ENCODE results near the gene BRAF.

The BRAF gene

DNA sequence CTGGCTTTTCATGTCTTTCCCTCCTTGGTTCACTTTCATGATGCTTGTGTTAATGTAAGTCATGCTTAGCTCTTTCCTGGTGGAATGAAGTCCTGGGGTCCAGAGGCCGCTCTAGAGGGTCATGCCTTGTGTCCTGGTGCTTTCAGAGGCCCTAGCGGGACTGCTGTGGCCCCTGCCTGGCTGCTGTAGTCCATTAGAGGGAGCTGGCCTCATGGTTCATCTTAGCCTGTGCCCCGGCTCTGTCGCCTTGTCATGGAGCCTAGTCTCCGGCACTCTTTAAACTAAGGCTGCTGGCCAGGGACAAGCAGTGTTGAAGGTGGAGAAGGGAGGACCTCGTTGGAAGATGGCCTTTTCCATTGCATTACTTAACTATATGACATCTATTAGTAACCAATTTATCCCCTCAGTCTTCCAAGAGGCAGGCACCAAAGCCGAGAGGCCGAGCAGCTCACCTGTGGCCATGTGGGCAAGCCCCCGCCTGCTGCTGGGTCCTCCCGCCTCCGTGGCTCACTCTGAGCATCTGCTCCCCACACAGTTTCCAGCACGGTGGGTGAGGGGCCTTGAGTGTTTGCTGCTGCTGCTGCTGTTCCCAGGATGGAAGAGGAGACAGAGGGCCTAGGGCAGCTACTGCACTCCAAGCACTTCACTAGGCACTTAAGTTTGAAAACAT, 233.2 kb downstream of the BRAF start:
- no peak for DNase-seq (ENCODE audit: low read depth)
- no peak for TF ChIP-seq CTCF (conservative IDR thresholded peaks at IDR 0.05; ENCODE audit: control insufficient read depth, insufficient read depth, low read depth, low read length)
- no peak overlapping the region for H3K4me3 ChIP-seq (ENCODE audit: control insufficient read depth, low read depth, low read length)

DNA sequence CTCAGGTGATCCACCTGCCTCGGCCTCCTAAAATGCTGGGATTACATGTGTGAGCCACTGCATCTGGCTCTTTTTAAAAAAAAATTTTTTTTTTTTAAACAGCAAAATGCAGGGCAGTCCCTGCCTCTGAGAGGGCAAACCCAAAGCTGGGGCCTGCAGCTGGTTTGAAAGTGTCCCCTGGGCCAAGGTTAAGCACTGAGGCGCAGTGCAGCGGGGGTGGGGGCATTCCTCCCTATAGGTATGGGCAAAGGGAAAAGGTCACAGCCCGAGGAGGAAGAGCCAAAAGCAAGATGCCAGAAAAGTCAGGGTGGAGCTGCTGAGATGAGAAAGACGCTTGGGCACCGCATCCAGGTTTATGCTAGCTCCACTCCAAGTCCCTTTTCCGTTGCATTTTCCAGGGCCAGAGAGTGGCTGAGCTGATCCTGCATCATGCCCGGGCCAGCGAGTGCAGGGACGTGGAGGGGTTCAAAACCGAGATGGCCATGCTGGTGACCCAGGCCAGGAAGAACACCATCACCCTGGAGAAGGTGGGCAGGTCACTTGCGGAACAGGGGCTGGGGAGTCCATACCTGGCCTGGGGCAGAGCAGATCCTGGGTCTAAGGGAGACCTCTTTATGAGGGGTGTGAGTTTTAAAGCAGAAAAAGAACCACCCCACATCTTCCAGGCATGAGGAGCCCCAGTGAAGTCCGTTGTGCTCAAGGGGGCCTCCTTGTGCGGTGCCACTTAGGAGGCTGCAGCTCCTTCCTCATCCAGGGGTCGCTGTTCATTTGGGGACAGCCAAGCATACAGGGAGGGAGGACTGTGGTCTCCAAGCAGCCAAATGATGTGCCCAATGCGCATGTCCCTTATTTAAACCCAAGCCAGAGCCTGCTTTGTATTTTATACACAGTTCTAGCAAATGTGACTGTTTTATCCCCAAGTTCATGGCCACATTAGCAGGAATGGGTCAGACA, 235.3 kb downstream of the BRAF start:
- no peak for TF ChIP-seq CTCF (conservative IDR thresholded peaks at IDR 0.05; ENCODE audit: control insufficient read depth, insufficient read depth, low read depth, low read length)
- DNase-seq (ENCODE audit: low read depth), result no peak
- no peak overlapping the region for H3K4me3 ChIP-seq (ENCODE audit: control insufficient read depth, low read depth, low read length)

- no peak for TF ChIP-seq CTCF (conservative IDR thresholded peaks at IDR 0.05; ENCODE audit: control insufficient read depth, insufficient read depth, low read depth, low read length)
- DNase-seq (ENCODE audit: low read depth), result no peak
- no peak overlapping the region for H3K4me3 ChIP-seq (ENCODE audit: control insufficient read depth, low read depth, low read length)
Observed at GRCh38 chr7:140688341-140688740, 236.4 kb downstream of the BRAF start.

DNA sequence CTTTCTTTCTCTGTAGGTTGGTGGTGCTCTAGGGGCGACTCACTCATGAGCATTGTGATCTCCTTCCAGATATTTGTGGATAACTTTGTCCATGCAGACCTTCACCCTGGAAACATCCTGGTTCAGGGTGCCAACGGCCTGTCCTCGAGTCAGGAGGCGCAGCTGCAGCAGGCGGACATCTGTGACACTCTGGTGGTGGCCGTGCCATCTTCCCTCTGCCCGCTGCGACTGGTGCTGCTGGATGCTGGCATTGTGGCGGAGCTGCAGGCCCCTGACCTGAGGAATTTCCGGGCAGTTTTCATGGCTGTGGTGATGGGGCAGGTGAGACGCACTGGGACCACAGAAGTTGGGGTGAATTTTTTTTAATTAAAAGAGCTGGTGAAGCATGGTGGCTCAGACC, 237.8 kb downstream of the BRAF start:
- no peak overlapping the region for H3K4me3 ChIP-seq (ENCODE audit: control insufficient read depth, low read depth, low read length)
- DNase-seq (ENCODE audit: low read depth), result no peak
- TF ChIP-seq CTCF (conservative IDR thresholded peaks at IDR 0.05; ENCODE audit: control insufficient read depth, insufficient read depth, low read depth, low read length), result no peak

- no peak for DNase-seq (ENCODE audit: low read depth)
- H3K4me3 ChIP-seq (ENCODE audit: control insufficient read depth, low read depth, low read length), result no peak overlapping the region
- no peak for TF ChIP-seq CTCF (conservative IDR thresholded peaks at IDR 0.05; ENCODE audit: control insufficient read depth, insufficient read depth, low read depth, low read length)
Observed at GRCh38 chr7:140685407-140686087, 239.2 kb downstream of the BRAF start.

DNA sequence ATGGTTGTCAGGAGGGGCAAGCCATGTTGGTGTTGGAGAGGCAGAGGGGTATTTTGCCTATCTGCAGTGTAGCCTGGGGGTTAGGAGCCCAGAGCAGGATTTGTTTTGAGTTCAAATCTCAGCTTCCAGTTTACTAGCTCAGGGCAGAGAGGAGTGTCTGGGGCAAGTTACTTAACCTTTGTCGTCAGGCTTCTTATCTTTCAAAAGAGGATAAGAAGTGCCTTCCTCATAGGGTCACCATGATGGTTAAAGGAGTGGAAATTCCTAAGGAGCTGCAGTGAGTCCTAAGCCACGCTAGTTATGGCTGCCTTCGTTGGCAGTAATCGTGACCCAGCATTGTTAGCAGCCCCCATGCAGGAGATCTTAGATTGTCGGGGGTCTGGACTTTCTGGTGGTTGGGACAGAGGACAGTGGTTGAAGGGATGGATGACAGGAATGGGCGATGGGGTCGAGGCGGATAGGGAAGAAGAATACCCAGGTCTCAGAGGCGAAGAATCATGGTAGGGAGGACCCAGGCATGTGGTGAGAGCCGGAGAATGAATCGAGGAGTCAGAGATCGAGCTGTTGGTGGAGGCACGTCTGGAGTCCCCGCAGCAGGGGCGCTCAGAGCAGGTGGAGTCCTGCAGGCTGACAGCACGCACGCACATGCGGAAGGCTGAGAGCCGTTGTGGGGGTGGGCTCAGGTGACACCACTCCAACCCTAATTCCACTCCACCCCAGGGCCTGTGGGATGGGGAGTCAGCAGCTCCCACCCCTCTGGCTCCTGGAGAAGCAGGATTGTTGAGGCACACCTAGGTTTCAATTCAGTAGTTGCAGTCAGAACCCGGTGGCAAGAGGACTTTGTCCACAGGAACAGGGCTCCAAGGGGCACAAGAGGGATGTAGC, 240.4 kb downstream of the BRAF start:
- H3K4me3 ChIP-seq (ENCODE audit: control insufficient read depth, low read depth, low read length), result no peak overlapping the region
- no peak for TF ChIP-seq CTCF (conservative IDR thresholded peaks at IDR 0.05; ENCODE audit: control insufficient read depth, insufficient read depth, low read depth, low read length)
- DNase-seq (ENCODE audit: low read depth), result no peak
